ENCODE data around the gene MGAT5.

The MGAT5 gene

GRCh38 chr2:134252092-134252750 is 1.7 kb upstream of the MGAT5 start:
- in situ Hi-C loops (cut with MboI; ENCODE audit: low sequenced_read_pairs): no loop called here

DNA sequence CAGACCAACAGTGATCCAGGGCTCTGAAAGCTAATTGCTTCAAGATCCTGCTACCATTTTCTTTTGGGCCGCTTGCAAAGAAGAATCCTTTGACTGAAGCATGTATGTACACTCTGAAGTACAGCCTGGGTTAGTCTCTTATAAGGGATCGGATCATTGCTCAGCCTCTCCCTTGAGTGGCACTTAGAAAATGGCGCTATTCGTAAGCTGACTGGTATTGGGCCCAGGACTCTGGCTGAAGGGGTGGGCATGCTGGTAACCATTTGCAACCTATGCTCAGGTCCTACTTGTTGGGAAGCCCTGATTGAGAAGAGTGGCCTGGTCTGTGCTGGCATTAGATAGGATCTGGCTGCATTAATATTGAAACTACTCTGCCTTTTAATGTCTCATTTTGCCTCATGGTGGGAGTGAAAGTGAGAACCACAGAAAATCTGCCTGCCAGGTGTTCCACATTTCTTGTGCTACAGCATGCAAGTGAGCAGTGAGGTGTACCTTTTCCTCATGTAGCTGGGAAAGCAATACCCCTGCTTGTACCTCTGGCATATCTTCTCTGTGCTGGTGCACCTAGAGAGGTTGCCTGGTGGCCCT is 661 bp upstream of the MGAT5 start:
- in situ Hi-C loops (cut with MboI; ENCODE audit: low sequenced_read_pairs): no loop called here

- in situ Hi-C loops (cut with MboI; ENCODE audit: low sequenced_read_pairs): no loop called here
Observed at GRCh38 chr2:134254824-134255223, 952 bp downstream of the MGAT5 start.

DNA sequence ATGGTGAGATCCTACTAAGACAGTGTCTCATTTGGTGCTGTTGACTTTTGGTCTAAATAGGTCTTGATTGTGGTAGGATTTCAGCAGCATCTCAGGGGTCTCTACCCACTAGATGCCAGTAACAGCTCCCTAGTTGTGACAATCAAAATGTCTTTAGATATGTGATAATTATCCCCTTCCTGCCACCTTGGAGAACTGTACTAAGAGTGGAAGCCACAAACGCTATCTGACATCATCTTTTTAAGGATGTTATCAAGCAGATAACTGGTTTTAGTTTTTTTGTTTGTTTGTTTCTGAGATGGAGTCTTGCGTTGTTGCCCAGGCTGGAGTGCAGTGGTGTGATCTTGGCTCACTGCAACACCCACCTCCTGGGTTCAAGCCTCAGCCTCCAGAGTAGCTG is 3.1 kb downstream of the MGAT5 start:
- in situ Hi-C loops (cut with MboI; ENCODE audit: low sequenced_read_pairs): no loop called here

GRCh38 chr2:134257509-134257908 is 3.6 kb downstream of the MGAT5 start:
- in situ Hi-C loops (cut with MboI; ENCODE audit: low sequenced_read_pairs): no loop called here

DNA sequence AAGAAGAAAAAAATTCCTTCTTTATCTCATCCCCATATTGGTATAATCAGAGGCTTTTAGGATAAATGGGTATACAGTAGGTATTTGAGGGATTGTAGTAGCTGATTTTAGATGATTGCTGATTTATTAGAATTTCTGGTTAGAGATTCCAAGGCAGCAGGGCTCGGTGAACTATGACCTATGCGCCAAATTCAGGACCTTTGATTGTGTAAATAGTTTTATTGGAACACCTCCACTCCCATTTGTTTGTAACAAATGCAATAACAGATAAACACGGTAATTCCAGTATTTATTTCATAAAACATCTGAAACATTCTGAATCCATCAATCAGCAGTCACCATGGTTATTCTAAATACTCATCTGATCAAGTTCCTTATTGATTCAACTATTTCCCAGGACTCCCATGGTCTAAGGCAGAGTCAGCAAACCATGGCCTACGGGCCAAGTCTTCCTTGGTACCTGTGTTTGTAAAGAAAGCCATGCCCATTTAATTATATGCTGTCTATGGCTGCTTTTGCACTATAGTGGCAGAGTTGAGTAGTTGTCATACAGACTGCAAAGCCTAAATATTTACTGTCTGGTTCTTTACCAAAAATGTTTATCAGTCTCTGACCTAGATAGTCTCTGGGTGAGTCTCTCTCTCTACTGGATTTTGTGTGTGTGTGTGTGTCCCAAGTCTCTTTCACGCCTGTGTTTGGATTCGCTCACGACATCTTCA is 4.3 kb downstream of the MGAT5 start:
- in situ Hi-C loops (cut with MboI; ENCODE audit: low sequenced_read_pairs): no loop called here

DNA sequence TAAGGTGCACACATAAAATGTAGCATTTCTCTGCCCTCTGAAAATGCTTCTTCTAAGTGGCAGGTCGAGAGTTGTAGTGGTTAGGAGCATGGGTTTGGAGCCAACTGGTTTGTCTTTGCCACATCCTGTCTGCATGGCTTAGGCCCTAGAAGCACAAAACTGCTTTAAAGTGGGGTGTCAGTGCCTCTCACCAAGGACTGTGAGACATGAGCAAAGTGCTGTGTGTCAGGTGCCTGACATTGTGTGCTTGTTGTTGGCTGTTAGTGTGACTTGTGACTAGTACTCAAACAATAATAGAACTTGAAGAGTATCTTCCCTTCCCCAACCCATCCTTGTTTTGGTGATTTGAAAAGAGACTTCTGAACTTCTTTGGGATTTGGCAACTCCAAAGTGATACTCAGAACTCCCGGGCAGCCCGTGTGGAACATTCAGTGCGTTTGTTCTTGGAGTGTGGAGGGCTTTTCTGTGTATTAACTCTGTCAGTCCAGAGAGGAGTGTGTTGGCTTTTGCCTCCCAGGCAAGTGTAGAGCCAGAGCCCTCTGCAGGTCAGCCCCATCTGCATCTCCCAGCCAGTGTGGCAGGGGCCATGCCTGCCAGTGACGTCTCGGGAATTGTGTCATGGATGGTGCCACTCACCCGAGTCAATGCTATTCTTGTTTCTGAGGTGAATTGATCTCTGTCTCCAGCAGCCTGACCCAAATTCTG is 5.0 kb downstream of the MGAT5 start:
- in situ Hi-C loops (cut with MboI; ENCODE audit: low sequenced_read_pairs): no loop called here

DNA sequence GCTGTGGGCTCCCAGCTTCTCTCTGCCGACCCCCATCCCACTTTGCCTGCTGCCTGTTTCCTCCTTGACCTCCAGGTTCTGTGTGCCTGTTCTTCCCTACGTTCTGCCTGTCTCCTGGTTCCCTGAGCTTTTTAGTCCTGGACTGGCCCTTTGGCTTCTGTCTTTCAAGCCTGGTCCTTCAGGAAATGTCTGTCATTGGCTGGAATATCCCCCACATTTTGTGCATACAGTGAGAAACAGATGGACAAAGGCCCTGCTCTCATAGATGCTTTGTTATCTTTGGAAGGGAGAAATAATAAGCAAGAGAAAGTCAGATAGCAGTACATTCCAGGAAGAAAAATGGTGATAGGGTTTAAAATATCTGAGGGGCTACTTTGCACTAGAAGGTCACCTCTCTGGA is 5.7 kb downstream of the MGAT5 start:
- in situ Hi-C loops (cut with MboI; ENCODE audit: low sequenced_read_pairs): no loop called here

GRCh38 chr2:134259994-134260393 is 6.1 kb downstream of the MGAT5 start:
- in situ Hi-C loops (cut with MboI; ENCODE audit: low sequenced_read_pairs): no loop called here

GRCh38 chr2:134260713-134261112 is 6.8 kb downstream of the MGAT5 start:
- in situ Hi-C loops (cut with MboI; ENCODE audit: low sequenced_read_pairs): no loop called here

GRCh38 chr2:134261398-134262131 is 7.7 kb downstream of the MGAT5 start:
- in situ Hi-C loops (cut with MboI; ENCODE audit: low sequenced_read_pairs): no loop called here

- in situ Hi-C loops (cut with MboI; ENCODE audit: low sequenced_read_pairs): no loop called here
Observed at GRCh38 chr2:134262684-134263083, 8.8 kb downstream of the MGAT5 start.

DNA sequence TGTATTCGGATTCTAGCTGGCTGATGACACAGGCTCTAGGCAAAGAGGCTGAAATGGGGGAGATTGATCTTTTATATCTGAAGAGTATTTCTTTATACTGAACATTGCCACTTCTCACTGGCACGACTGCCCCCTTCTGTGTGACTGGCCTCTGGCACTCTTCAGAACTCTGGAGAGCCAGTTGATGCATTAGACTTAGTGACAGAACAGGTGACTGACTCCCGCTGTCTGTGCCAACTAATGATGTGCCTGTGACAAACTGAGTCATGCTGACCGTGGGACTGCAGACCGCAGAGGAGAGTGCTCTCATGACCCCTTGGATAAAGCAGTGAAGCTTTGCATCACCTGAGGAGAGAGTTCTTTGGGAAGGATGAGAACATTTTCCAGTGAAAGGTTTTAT is 14.4 kb downstream of the MGAT5 start:
- in situ Hi-C loops (cut with MboI; ENCODE audit: low sequenced_read_pairs): no loop called here

DNA sequence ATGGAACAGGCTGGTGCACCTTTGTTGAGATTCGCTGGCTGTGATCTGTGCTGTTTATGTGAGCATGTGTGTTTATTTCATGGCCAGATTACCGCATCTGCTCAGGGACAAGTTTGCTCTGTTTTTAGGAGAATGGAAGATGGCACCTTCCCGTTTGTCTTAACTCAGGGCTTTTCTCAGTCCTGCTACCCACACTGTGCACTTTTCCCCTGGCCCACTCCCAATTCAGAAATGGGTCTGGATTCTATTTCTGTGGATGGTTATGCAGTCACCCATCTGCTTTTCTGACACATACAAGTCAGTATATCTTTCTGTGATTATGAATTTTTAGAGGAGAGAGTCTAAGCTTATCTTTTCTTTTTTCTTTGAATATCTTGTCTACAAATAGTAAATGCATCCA is 15.4 kb downstream of the MGAT5 start:
- in situ Hi-C loops (cut with MboI; ENCODE audit: low sequenced_read_pairs): no loop called here

DNA sequence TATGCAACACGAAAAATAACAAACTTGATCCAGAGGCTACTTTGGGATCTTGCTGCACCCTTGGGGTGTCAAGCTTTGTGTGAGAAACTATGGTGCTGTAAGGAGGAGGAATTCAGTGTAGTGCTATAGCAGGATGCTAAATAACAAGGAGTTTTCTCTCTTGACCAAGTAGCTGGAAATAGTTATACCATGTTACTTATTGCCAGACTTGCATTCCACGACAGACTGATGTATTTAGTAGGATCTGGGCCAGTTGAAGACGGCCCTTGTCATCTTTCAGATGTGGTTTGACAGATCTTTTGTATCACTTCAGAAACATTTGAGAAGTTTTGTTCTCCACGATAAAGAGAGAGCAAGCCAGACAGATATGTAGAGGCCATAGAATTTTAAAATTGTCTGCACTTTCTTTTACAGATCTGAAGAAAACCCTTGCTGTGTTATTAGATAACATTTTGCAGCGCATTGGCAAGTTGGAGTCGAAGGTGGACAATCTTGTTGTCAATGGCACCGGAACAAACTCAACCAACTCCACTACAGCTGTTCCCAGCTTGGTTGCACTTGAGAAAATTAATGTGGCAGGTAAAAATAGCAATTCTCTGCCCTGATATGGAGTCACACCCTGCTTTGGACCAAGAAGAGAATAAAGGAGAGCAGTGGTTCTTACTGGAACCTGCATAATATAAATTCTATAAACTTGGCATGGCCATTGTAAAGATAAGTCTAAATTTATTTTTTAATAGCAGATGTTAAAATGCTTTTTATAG is 16.3 kb downstream of the MGAT5 start:
- in situ Hi-C loops (cut with MboI; ENCODE audit: low sequenced_read_pairs): no loop called here

DNA sequence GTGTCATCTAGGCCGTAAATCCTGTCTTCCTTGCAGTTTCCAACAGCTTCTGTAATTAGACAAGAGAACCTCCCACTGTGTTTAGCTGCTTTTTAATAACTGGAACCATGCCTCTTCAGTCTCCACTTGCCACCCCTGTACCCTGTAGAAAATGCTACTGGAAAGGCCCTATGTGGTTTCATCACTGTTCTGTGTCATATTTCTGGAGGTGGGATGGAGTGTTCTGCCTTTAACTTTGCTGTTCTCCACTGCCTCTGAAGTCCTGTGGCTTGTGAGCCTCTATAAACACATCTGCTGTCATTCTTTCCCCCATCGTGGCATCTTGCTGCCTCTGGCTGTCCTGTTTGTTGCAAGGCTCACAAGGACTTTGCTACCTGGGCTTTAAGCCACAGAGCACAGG is 17.9 kb downstream of the MGAT5 start:
- in situ Hi-C loops (cut with MboI; ENCODE audit: low sequenced_read_pairs): no loop called here

- in situ Hi-C loops (cut with MboI; ENCODE audit: low sequenced_read_pairs): no loop called here
Observed at GRCh38 chr2:134272806-134273205, 18.9 kb downstream of the MGAT5 start.

- in situ Hi-C loops (cut with MboI; ENCODE audit: low sequenced_read_pairs): no loop called here
Observed at GRCh38 chr2:134273256-134273983, 19.5 kb downstream of the MGAT5 start.

- in situ Hi-C loops (cut with MboI; ENCODE audit: low sequenced_read_pairs): no loop called here
Observed at GRCh38 chr2:134274121-134274520, 20.2 kb downstream of the MGAT5 start.

Measured in HL-60/S4 treated with phorbol 12-myristate 13-acetate at 8.2 ng/mL for 4 days and 3 days (cell line).